ENCODE measurements around the gene ST3GAL3. TPM values are rescaled to one million over a fixed set of nuclear protein-coding genes. Genes with fewer than 3 reads are reported as not detected.
A peak's percentile ranks its signal among the peaks of the same experiment; 100 is the strongest.

Gene ST3GAL3
- total and polyA plus RNA-seq, 2 of the 13 experiments (the other 11 are each of a cell fraction or from before 2014, with no cell fraction given): 5.1 to 8.1 TPM

- TF ChIP-seq ZNF484 (CRISPR knock-in tag; IDR thresholded peaks at IDR 0.05; ENCODE audit: borderline replicate concordance, low read depth) (no peak), ZNF274 (CRISPR knock-in tag; IDR thresholded peaks at IDR 0.05) (peak; percentile 86; the same call in 1 of the 2 replicates), SP4 (CRISPR knock-in tag; IDR thresholded peaks at IDR 0.05) (peak; percentile 90), ATF5 (CRISPR knock-in tag; IDR thresholded peaks at IDR 0.05; ENCODE audit: low read depth) (no peak), ZNF816 (CRISPR knock-in tag; IDR thresholded peaks at IDR 0.05; ENCODE audit: borderline replicate concordance) (peak; percentile 84; the same call in 1 of the 2 replicates), SAP130 (CRISPR knock-in tag; IDR thresholded peaks at IDR 0.05; ENCODE audit: low read depth) (peak; percentile 73), TFAP4 (IDR thresholded peaks at IDR 0.05; ENCODE audit: borderline replicate concordance, low read depth) (peak; percentile 53; the same call in 1 of the 2 replicates), POLR2A (IDR thresholded peaks at IDR 0.05; ENCODE audit: insufficient read depth in 1 of 2, low read depth in 2 of 2, low read length in 2 of 2) (peak; percentile 95 to 99), FOXM1 (CRISPR knock-in tag; IDR thresholded peaks at IDR 0.05) (no peak), TEAD3 (CRISPR knock-in tag; optimal IDR thresholded peaks at IDR 0.05; ENCODE audit: borderline replicate concordance) (no peak), IKZF1 (IDR thresholded peaks at IDR 0.05) (no peak), ZNF562 (CRISPR knock-in tag; IDR thresholded peaks at IDR 0.05; ENCODE audit: borderline replicate concordance) (no peak), ETV5 (CRISPR knock-in tag; IDR thresholded peaks at IDR 0.05; ENCODE audit: borderline replicate concordance) (no peak; the same call in 1 of the 2 replicates), NFKB2 (CRISPR knock-in tag; IDR thresholded peaks at IDR 0.05; ENCODE audit: borderline replicate concordance) (0 out of 2 replicates have a peak, but pooled peaks have one; percentile 3), NAIF1 (CRISPR knock-in tag; IDR thresholded peaks at IDR 0.05; ENCODE audit: borderline replicate concordance) (peak; percentile 8; the same call in 1 of the 2 replicates), ZNF784 (CRISPR knock-in tag; IDR thresholded peaks at IDR 0.05; ENCODE audit: borderline replicate concordance) (0 out of 2 replicates have a peak, but pooled peaks have one; percentile 53), ZNF670 (CRISPR knock-in tag; IDR thresholded peaks at IDR 0.05; ENCODE audit: borderline replicate concordance) (peak; percentile 60; the same call in 1 of the 2 replicates)
- TF ChIP-seq, protein P1, sequence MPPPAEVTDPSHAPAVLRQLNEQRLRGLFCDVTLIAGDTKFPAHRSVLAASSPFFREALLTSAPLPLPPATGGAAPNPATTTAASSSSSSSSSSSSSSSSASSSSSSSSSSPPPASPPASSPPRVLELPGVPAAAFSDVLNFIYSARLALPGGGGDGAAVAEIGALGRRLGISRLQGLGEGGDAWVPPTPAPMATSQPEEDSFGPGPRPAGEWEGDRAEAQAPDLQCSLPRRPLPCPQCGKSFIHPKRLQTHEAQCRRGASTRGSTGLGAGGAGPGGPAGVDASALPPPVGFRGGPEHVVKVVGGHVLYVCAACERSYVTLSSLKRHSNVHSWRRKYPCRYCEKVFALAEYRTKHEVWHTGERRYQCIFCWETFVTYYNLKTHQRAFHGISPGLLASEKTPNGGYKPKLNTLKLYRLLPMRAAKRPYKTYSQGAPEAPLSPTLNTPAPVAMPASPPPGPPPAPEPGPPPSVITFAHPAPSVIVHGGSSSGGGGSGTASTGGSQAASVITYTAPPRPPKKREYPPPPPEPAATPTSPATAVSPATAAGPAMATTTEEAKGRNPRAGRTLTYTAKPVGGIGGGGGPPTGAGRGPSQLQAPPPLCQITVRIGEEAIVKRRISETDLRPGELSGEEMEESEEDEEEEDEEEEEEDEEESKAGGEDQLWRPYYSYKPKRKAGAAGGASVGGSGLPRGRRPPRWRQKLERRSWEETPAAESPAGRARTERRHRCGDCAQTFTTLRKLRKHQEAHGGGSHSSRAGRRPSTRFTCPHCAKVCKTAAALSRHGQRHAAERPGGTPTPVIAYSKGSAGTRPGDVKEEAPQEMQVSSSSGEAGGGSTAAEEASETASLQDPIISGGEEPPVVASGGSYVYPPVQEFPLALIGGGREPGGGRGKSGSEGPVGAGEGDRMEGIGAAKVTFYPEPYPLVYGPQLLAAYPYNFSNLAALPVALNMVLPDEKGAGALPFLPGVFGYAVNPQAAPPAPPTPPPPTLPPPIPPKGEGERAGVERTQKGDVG (CRISPR knock-in tag; IDR thresholded peaks at IDR 0.05; ENCODE audit: borderline replicate concordance): no peak
- TF ChIP-seq, protein P2, sequence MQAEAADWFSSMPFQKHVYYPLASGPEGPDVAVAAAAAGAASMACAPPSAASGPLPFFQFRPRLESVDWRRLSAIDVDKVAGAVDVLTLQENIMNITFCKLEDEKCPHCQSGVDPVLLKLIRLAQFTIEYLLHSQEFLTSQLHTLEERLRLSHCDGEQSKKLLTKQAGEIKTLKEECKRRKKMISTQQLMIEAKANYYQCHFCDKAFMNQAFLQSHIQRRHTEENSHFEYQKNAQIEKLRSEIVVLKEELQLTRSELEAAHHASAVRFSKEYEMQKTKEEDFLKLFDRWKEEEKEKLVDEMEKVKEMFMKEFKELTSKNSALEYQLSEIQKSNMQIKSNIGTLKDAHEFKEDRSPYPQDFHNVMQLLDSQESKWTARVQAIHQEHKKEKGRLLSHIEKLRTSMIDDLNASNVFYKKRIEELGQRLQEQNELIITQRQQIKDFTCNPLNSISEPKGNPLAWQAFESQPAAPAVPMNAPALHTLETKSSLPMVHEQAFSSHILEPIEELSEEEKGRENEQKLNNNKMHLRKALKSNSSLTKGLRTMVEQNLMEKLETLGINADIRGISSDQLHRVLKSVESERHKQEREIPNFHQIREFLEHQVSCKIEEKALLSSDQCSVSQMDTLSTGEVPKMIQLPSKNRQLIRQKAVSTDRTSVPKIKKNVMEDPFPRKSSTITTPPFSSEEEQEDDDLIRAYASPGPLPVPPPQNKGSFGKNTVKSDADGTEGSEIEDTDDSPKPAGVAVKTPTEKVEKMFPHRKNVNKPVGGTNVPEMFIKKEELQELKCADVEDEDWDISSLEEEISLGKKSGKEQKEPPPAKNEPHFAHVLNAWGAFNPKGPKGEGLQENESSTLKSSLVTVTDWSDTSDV (CRISPR knock-in tag; IDR thresholded peaks at IDR 0.05): no peak; the same call in 1 of the 2 replicates
- TF ChIP-seq, protein P3, sequence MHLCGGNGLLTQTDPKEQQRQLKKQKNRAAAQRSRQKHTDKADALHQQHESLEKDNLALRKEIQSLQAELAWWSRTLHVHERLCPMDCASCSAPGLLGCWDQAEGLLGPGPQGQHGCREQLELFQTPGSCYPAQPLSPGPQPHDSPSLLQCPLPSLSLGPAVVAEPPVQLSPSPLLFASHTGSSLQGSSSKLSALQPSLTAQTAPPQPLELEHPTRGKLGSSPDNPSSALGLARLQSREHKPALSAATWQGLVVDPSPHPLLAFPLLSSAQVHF (CRISPR knock-in tag; IDR thresholded peaks at IDR 0.05): peak; percentile 67; the same call in 1 of the 2 replicates
Measured at GRCh38 chr1:43707190-43708001, at the start of gene ST3GAL3 (continued).

Data from HepG2 (cell line).